GM13977 (cell line): ENCODE measurements around the gene SCN3A.

ENCODE experiments used
- DNase-seq: peaks from one replicate; pipeline ENCODE4 v3.0.0; 2012; ENCODE audit warnings: low spot score
- CTCF ChIP-seq: IDR thresholded peaks from 2 replicates; pipeline ENCODE4 v1.5.1; 2012; ENCODE audit warnings: mild to moderate bottlenecking, control low read depth; ENCODE audit not compliant: insufficient read depth; ENCODE audit errors: extremely low read depth, missing control alignments
- in situ Hi-C: fragments of 300-500 bp; cut with MboI; formaldehyde crosslinking; loops from one replicate; pipeline ENCODE4 v1.12.0; 2022; ENCODE audit warnings: low sequenced_read_pairs, low pct_unique_long_range_greater_than_20kb, mixed read lengths, inconsistent platforms; ENCODE audit not compliant: unreplicated experiment

SCN3A gene

GRCh38 chr2:165173215-165173614 is 30.6 kb downstream of the SCN3A start:
- no peak for TF ChIP-seq CTCF
- in situ Hi-C loops, result no loop called here
- DNase-seq, result no peak

DNA sequence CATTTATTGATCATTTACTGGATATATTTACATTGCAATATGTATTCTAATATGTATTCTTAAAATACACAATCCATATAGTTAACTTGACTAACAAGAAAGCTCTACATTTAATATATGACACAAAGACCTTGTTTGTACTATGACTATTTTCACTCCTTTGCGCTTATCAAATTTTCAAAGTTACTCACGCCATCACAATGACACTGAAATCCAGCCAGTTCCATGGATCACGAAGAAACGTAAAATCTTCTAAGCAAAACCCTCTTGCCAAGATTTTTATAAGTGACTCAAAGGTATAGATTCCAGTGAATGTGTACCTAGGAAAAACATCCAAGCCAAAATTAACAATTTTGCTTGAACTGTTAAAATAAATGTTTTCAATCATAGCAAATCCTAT is 39.6 kb downstream of the SCN3A start:
- in situ Hi-C loops, result no loop called here
- no peak for DNase-seq
- no peak for TF ChIP-seq CTCF

DNA sequence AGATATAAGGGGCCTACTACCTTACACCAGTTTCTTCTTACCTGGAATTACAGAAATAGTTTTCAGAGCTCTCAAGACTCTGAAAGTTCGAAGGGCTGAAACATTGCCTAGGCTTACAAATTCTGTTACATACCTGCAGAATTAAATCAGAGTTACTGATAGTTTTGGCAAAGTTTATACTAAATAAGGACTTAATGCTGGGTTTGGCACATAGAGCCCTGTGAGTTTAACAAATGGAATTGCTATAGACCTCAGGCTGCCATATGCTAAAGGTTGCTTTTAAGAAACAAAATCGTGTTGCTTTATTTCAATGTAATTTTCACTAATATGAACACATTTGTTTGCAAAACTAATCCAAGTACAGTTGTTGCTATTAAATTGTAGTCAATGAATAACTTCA is 40.1 kb downstream of the SCN3A start:
- no peak for DNase-seq
- in situ Hi-C loops, result no loop called here
- no peak for TF ChIP-seq CTCF

GRCh38 chr2:165162466-165162865 is 41.4 kb downstream of the SCN3A start:
- in situ Hi-C loops, result no loop called here
- DNase-seq, result no peak
- no peak for TF ChIP-seq CTCF

DNA sequence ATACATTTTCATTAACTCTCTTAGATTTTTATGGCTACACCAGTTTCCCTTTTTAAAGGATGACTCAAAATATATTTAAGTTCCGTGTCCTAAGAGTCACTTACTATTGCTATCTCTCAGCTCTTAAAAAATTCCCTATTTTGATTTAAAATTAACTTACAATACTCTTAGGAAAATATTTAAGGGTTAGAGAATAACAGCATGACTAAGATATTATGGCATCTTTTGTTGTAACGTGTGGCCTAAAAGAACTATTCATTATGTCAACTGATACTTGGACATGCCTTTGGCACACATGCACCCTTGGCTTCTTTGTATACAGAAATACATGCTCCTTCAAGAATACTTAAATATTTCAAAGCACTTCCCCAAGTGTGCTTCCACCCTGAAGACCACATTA is 42.3 kb downstream of the SCN3A start:
- no peak for DNase-seq
- TF ChIP-seq CTCF, result no peak
- in situ Hi-C loops, result no loop called here

- no peak for TF ChIP-seq CTCF
- no peak for DNase-seq
- in situ Hi-C loops, result no loop called here
Measured at GRCh38 chr2:165157160-165157559, 46.7 kb downstream of the SCN3A start.

- in situ Hi-C loops, result no loop called here
- DNase-seq, result no peak
- no peak for TF ChIP-seq CTCF
Measured at GRCh38 chr2:165155152-165155551, 48.7 kb downstream of the SCN3A start.
